ENCODE measurements around the gene USF2.
A peak's percentile ranks its signal among the peaks of the same experiment; 100 is the strongest.

Gene USF2

DNA sequence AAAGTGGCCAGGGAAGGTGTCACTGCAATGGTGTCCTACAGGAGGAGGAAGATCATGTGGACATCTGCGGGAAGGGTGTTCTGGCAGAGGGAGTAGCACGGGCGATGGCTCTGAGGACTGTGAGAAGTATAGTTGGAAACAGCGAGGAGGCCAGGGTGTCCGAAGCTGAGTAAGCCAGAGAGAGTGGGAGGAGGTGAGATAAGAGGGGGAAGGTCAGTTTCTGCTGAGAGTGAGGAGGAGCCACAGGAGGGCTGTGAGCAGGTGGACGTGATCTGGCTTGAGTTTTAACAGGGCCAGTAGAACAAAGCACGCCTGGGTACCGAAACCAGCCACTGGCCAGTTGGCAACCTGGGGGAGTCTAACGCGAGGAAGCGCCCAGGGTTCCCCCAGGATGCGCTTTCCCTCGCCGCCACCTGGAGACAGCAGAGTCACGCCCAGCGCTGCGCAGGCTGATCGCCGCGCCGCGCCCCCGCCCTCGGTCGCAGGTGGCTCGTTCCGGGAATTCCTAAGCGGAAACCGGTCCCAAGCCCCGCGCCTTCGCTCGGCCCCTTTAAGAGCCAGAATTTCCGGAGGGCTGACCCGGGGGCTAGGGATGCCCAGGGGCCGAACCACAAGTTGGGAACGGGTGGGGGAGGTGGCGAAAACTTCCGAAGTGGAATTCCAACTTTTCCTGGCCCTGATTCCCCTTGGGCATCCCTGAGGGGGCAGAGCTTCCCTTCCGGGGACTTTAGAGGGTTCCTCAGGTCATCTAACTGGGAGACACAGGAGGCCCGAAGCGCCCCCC, 21.0 kb upstream of the USF2 start:
- TF ChIP-seq, protein P1, sequence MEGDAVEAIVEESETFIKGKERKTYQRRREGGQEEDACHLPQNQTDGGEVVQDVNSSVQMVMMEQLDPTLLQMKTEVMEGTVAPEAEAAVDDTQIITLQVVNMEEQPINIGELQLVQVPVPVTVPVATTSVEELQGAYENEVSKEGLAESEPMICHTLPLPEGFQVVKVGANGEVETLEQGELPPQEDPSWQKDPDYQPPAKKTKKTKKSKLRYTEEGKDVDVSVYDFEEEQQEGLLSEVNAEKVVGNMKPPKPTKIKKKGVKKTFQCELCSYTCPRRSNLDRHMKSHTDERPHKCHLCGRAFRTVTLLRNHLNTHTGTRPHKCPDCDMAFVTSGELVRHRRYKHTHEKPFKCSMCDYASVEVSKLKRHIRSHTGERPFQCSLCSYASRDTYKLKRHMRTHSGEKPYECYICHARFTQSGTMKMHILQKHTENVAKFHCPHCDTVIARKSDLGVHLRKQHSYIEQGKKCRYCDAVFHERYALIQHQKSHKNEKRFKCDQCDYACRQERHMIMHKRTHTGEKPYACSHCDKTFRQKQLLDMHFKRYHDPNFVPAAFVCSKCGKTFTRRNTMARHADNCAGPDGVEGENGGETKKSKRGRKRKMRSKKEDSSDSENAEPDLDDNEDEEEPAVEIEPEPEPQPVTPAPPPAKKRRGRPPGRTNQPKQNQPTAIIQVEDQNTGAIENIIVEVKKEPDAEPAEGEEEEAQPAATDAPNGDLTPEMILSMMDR (IDR thresholded peaks at IDR 0.05; ENCODE audit: extremely low read depth, missing control alignments) = peak; percentile 43
- DNase-seq (ENCODE audit: low spot score) = peak; percentile 85

DNA sequence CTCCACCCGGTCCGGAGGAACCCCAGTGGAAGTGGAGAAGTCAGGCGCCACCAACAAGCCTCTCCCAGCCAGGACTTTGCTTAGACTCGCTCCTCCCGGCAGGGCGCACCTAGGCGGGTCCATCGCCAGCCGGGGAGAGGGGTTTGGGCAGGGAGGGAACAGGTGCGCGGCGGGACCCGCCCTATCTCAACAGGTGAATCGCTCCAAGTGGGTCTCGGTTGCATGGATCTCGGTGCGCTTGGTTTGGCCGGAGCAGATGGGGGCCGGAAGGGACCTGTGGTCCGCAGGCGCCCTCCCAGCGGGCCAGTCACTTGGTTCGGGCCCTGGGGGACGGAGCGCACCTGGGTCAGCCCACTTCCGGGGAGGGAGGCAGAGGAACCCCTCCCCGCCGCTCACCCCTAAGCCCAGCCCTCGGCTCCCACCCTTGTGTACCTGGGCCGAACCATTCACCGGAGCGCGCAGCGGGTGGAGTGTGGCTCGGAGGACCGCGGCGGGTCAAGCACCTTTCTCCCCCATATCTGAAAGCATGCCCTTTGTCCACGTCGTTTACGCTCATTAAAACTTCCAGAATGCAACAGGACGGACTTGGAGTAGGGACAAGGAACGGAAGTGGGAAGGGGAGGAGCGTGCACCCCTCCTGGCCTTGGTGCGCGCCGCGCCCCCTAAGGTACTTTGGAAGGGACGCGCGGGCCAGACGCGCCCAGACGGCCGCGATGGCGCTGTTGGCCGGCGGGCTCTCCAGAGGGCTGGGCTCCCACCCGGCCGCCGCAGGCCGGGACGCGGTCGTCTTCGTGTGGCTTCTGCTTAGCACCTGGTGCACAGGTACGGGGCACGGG, 20.2 kb upstream of the USF2 start, which contains the start of gene LSR:
LSR (plus strand) TSS at position 693 of the 836 bp plus-strand sequence; CDS start at position 714, 21 bp downstream.
- peak; percentile 97 for DNase-seq (ENCODE audit: low spot score)
- TF ChIP-seq, protein P1 (IDR thresholded peaks at IDR 0.05; ENCODE audit: extremely low read depth, missing control alignments) = no peak

DNA sequence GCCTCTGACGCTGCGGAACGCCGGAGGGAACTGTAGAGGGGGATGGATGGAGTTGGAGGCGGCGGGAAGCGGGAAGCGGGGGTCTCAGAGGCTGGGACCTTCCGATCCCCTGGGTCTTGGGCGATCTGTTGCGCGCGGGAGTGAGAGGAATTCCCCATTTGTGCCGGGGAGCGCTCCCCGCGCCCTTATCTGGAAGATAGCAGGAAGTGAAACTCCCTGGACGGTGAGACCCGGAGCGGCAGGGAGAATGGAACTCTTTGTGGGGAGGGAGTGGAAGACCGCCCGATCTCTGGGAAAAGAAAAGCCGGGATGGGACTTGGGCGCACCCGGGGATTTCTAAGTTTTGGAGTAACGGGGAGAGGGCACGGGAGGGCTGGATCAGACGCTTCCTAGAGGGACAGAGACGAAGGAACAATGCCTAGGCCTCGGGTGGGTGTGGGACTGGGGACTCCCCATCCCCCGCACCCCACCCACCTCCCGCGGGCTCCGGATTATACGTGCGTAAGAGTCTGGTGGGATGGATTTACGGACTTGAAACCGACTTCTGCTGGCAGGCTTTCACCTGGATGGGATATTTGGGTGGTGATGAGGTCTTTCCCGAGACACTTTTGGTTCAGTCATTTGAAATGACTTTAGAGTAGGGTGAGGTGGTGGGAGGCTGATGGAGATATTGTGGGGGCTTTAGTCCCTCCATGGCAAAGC, 19.5 kb upstream of the USF2 start:
- DNase-seq (ENCODE audit: low spot score) = peak; percentile 45
- TF ChIP-seq, protein P1 (IDR thresholded peaks at IDR 0.05; ENCODE audit: extremely low read depth, missing control alignments) = no peak

DNA sequence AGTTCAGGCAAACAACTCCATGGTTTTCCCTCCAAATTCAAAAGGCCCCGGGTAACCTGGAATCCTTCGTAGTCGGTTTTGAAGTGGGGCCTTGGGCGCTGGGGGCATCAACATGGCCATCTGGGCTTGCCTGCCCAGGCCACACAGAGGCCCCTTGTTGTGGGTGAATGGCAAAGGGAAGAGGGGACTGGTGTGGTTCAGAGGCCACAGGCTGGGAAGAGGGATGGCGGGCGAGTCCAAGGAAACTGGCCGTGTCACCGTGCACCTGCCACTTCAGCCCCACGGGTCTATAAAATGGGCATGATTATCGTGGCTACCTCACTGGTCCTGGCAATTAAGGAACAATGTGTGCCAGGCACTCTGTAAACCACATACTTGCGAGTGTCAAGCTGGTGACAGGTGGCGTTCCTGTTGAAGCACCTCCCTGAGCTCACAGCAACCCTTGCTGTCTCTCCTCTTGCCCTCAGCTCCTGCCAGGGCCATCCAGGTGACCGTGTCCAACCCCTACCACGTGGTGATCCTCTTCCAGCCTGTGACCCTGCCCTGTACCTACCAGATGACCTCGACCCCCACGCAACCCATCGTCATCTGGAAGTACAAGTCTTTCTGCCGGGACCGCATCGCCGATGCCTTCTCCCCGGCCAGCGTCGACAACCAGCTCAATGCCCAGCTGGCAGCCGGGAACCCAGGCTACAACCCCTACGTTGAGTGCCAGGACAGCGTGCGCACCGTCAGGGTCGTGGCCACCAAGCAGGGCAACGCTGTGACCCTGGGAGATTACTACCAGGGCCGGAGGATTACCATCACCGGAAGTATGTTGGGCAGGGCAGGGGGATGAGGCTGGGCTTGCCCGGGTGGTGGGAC, 18.7 kb upstream of the USF2 start:
- peak; percentile 2 for DNase-seq (ENCODE audit: low spot score)
- TF ChIP-seq, protein P1 (IDR thresholded peaks at IDR 0.05; ENCODE audit: extremely low read depth, missing control alignments) = no peak

DNA sequence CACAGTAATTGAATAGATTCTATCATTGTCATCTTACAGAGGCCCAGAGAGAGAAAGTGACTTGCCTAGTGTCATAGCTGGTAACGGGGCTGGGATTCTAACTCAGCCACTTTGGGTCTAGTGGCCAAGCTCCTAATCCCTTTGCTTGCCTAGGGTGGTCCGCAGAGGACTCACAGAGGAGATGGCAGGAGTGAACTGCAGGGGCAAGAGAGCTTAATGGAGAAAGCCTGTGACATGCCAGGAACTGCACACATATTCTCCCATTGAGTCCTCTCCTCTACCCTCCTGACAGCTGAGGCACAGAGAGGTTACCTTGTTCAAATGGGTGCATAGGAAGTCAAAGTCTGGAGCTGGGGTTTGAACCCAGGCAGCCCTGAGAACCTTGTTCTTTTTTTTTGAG, 17.3 kb upstream of the USF2 start:
- DNase-seq (ENCODE audit: low spot score) = no peak
- TF ChIP-seq, protein P1 (IDR thresholded peaks at IDR 0.05; ENCODE audit: extremely low read depth, missing control alignments) = no peak

DNA sequence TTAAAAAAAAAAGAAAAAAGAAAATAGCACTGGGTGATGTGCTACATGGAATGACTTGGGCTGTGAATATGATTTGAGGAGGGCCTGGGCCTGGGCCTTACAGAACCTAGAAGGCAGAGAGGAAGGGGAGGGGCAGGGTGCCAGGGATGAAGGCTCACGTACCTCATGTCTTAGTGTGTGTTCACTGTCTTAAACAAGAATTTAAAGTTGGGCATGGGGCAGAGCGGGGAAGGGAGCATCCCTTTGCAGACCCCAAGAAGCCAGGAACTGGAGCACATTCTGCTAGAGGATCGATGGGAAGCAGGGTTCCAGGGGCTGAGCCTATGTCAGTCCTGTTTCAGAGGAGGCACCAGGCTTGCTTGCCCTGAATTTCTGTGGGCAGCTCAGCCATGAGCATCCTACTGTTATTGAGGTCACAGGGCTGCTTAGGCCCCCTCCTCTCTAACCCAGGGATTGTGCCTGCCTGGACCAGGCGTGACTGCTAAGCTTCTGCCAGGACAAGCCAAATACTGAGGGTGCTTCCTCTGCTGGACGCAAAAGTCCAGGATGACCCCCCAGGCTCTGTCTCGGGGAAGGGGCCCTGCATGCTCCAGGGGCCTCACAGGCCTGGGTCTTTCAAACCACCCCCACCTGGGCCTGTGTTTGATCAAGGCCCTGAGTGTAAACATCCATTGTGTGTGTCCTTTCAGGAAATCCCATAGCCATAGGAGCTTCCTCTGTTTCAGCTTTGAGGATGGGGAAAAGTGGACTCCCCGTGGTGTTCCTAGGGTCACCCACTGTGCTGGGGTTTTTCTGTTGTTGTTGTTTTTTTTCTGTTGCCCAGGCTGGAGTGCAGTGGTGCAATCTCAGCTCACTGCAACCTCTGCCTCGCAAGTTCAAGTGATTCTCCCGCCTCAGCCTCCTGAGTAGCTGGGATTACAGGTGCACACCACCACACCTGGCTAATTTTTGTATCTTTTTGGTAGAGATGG, 15.2 kb upstream of the USF2 start:
- TF ChIP-seq, protein P1 (IDR thresholded peaks at IDR 0.05; ENCODE audit: extremely low read depth, missing control alignments) = no peak

More for the DNA sequence above, 15.2 kb upstream of the USF2 start:
- peak; percentile 1 for DNase-seq (ENCODE audit: low spot score)

All from GM20000 (cell line).